Nucleus accumbens (tissue), 56 donors: ENCODE measurements around the gene PLD1.
"Not testable (repeated sequence)": the region's sequence is repeated elsewhere in the genome, so short reads cannot be mapped to it uniquely, and the experiment has no call there.

Source experiments
- DNase-seq, 56 donors: peaks; one replicate each; lab custom pipeline; 2025; lab: John Stamatoyannopoulos, UW

PLD1 gene

DNA sequence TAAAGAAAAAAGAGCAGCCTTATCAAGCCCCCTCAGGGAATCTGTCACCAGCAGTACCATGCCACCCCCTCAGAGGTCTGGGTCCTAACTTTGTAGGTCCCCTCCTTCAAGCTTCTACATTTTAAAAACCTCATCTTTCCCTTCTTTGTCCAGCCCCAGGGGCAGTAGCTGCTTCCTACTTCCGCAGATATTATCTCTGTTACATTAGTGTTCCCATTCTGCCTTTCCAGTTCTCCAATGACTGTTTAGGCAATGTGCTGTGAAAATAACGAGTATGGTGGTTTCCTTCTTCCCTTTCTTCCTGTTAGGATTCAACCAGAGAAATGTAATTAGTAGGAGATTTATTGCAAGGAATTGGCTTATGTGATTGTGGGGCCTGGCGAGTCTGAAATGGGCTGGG is 224.0 kb downstream of the PLD1 start:
- no peak for DNase-seq

DNA sequence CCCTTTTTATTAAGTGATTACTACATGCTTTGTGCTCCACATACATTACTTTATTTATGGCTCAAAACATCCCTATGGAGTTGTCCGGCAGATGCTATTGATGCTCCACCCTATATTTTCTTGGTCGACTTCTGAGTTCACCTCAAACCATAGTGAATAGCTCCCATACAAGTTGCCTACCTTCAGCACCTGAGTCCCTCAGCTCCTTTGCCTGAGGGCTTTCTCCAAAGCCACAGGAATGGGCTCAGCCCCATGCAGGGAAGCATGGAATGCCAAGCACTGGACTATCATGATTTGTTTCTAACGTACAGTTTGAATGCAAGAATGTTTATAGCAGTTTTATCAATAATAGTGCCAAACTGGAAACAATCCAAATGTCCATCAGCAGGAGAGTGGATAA is 225.2 kb downstream of the PLD1 start:
- DNase-seq, result no peak

DNA sequence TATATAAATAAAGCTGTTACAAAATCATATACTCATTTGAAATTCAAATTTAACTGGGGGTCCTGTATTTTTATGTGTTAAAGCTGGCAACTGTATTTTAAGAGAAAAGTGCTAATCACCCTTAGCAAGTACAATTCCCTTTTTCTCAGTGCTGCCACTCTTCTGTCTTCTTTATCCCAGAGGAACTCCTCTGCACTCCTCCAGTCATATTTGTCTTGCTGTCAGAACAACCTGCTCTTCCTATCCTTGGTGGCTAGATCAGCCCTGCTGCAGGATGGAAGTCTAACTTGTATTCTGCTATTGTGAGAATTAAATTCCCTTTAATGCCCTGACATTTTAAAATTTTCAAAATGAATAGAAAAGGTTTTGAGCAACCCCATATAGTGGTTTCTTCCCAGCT is 226.2 kb downstream of the PLD1 start:
- peak in 2 of 56 donors; percentile 5 for DNase-seq

DNA sequence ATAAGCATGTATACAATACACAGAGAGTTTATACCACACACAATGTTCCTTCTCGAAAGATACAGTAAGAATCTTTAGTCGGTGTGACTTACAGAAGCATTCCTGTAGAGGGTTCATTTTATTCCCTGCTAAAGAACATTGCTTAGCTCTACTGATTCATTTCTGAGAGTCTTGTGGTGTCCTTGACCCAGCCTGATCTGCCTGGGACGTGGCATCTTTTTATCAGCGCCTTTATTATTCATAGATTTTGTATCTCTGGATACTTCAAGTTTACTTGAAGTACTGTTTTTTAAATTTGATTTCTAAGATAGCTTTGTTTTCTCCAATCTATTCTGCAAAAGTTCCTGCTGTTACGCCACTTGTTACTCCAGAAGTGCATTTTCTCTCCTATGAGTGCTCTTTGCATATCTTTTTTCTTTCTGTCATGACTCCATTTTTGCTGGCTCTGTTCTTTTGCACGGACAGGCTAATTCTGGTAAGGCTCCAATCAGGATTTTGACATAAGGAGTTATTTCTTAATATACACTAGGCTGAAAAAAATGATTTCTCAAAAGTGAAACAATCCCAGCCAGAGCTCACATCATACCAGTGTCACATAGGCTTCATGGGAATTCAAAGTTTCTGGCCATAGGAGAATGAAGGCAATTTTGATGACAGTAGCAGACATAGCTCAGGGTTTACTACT is 235.6 kb downstream of the PLD1 start:
- DNase-seq, result no peak

DNA sequence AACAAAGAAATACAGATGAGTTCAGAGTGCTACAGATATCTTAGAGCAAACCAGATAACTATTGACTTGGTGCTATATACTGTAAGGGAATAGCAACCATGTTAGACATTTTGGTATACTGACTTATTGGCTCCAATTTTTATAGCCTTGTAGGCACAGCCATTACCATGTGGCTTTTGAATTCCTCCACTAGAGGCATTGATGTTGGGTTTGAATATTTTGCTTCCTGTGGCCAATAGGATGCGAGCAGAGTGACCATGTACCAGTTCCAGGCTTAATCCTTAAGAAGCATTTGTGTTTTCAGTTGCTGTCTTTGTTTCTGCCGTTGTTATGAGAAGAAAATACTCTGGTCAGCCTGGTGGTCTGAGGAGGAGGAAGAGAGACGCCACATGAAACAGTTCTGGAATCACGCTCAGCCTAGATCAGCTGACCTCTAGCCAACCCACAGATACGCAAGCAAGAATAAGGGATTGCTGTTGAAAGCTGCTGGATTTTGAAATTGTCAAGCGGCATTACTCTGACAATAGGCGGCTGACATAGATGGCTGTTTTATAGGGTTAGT is 240.6 kb downstream of the PLD1 start:
- no peak for DNase-seq

DNA sequence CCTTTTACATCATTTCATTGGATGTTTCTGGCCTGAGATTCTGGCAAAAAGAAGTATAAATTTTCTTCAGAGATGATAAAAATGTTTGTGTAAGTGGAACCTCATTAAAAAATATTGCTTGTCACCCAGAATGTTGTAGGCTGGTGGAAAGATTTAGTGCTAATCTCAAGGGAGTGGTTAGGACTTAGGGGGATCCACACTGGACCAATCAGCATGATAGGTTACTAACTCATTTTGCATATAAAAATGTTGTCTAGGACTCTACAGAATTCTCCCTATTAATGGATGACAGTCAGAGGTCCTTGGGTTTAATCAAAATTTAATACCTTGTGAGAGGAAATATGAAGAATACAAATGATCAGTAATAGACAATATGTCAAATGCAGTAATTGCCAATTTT is 241.5 kb downstream of the PLD1 start:
- DNase-seq, result no peak

DNA sequence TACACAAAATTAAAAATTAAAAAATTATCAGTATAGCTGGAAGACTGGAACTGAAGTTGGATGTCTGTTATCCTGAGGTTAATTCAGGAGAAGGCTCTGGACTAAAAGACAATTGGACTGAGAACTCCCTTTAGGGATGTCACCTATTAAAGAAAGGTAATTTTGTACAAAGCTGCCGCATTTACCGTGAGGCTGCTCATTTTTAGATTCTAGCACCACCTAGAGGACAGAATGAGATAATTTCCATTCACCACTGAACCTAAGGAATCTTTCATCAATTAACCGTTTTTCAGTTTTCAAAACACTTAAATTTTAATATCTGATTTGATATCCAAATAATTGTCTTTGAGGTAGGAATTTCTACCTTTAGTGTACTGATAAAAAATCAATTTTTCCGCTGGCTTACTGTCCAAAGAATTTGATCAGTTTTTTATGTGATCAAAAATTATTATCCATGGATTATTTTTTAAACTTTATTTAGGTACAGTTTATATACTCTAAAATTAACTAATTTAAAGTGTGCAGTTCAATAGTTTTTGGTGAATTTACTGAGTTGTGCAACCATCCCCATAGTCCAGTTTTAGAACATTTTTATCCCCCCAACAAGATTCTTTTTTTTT is 243.4 kb downstream of the PLD1 start:
- DNase-seq, result peak in 2 of 56 donors; percentile 2 to 13

DNA sequence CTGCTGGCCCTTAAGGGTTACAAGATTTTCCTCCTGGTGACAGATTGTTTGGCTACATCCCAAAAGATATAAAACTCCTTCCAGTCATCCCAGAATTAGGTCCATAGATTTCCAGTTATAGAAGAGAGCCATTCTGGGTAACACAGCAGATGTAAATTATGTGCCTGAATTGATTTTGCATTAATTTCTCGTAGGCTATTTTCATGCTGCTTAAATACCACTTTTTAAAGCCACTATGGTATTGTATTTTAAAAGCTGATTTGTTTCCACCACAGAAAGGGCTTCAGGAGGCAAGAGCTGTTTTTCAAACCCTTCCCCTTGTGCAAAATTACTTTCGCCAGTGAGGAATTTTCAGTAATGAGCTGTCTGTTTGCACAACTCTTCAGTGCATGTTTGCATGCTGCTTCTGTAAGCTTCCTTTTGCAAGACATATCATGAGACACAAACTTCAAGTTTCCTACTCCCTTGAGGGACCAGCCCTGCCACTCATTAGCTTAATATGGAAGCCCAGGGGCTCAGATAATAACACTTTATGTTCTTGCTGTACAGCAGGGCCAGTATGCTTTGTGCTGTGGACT is 244.7 kb downstream of the PLD1 start:
- DNase-seq, result no peak

DNA sequence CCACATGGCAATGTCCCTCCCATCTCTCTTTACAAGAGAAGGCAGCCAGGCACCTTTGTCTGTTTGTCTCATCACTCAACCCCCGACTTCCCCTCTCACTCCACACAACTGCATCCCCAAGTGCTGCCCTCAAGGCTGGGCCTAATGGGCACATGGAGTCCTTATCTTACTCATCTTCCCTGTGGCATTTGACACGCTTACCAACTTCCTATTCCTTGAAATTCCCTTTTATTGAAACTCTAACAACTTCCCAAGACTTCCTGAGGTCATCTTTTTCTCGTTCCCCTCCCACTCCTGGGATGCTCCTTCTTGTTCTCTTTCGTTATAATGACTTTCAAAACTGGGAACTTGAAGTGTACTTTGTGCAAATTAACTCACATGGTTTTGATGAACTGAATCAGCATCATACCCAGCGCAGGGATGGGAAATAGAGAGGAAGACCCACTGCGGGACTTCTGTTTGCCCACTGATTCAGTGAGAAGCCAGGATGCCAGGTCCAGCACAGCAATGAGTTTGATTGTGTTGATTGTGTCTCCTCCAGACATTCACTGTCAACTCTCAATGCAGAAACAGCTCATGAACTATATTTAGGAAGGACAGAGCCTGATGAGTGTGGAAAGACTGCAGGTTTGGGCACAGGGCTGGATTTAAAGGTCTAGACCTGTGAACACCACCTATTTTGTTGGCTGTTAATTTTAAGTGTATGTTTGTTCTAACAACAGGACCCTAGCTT is 245.4 kb downstream of the PLD1 start:
- DNase-seq, result no peak

DNA sequence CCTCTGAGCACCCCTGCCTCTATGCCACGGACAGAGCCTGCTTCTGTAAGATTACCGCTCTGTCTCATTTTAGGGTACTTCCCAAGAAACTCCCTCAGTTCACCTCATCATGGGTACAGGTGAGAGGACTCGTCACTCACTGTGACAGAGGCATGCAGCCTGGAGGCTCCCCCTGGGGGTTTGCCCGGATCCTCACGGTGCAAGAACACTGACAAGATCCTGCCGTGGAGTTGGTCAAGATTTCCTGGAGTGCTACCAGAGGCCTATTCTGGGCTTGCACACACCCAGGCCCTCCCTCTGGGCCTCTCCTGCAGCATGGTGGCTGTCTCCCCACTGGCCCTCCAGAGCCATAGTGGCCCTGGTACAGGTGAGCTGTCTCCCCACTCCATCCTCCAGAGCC is 247.0 kb downstream of the PLD1 start:
- no peak for DNase-seq

DNA sequence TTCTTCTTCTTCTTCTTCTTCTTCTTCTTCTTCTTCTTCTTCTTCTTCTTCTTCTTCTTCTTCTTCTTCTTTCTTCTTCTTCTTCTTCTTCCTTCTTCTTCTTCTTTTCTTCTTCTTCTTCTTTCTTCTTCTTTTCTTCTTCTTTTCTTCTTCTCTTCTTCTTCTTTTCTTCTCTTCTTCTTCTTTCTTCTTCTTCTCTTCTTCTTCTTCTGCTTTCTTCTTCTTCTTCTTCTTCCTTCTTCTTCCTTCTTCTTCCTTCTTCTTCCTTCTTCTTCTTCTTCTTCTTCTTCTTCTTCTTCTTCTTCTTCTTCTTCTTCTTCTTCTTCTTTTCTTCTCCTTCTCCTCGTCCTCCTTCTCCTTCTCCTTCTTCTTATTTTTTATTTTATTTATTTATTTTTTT is 247.8 kb downstream of the PLD1 start:
- DNase-seq, result not testable (repeated sequence)

DNA sequence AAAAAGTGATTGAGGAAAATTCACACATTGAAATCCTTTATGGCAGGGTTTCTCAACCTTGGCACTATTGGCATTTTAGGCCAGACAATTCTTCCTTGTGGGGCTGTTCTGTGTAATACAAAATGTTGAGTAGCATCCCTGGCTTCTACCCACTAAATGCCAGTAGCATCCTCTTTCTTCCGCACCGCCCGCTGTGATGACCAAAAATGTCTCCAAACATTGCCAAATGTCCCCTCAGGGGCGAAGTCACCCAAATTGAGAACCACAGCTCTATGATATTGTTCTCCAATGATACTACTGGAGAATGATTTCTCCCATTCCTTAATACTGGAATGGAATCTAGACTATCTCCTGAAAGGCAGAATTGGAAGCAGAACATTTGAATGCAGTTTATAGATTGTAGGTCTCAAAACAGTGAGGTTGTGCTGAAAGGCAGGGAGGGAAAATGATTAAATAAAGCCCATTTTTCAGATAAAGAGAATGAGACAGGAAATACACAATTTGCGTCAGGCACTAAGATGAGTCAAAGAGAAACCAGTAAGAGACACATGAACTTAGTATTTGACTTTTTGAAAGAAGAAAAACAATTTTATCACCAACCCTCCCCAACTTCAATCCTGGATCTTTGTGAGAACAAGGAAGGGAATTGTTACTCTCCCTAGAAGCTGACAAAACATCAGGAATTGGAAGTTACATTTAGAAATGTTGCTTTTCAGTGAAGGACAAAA is 248.5 kb downstream of the PLD1 start:
- DNase-seq, result no peak

DNA sequence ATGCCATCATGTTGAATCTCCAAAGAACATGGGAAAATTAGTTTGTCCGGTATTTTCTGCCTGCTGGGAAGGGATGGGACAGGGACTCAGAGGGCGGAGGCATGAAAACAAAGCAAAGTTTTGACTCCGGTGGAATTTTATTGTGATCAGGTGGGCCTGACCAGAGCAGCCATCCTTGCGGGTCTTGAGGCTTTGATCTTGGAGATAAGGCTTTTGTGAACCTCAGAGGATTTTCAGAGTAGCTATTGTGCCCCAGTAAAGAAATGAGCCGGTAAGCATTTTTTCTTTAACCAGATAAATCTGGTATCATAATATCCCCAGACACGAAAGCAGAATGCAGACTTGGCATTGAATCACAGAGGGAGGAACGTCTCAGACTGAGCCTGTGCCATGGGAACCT is 250.7 kb downstream of the PLD1 start:
- DNase-seq, result no peak

DNA sequence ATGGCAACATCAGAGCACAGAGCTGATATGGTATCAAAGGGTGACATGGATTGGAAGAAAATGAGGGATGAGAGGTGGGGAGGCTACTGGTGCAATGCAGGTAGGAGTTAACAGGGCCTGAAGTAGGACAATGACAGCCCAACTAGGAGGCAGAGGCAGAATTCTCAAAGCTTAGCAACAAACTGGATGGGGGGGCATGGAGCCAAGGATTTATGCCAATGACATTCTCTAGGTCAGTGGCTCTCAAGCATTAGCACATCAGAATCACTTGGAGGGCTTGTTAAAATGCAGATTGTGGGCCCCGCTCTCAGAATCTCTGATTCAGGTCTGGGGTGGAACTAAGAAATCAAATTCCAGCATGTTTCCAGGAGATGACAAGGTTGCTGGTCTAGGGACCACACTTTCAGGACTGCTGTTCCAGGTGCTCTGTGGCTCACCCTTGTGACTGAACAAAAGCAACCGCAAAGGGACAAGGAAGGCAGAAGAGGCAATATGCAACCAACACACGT is 252.0 kb downstream of the PLD1 start:
- DNase-seq, result peak in 2 of 56 donors; percentile 11 to 28

DNA sequence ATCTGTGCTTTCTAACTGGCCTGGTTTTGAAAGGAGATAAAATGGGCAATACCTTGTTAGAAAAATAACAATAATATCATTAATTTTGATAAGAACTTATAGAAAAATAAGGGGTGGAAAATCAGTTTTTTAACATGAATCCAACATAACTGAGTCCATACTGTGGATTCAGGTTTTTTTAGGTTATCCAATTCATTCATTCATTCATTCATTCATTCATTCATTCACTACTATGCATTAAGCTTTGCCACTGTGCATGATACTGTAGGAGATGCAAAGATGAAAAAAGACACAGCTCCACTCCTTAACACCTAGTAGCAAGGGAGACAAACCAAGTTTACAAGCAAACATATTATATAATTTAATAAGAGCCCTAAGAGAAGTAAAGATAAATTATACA is 253.1 kb downstream of the PLD1 start:
- no peak for DNase-seq

DNA sequence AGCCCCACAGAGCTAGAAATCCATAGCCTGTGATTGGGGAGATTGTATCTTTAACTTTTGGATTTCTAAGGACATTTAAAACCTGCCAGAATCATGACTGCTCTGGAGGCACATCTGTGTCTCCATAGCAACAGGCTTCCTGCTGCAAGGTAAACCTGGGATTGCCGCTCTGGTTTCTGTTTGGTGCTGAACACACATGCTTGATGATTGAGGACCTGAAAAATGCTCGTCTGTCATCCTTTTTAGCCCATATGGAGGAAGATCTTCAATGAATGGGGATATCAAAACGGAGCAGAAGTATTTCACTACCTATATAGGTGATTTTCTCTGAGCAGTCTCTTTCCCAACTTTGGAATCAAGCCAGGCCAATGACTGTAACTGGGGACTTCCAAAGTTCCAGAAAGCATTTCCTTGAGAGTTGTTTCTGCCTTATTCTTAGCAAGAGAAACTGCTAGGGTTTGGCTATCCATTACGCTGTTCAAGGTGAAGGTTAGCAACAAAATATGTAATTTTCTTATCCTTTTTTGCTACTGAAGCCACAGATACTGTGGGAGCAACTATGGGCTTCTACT is 253.6 kb downstream of the PLD1 start:
- DNase-seq, result peak in 6 of 56 donors; percentile 1 to 32 (median 16)

DNA sequence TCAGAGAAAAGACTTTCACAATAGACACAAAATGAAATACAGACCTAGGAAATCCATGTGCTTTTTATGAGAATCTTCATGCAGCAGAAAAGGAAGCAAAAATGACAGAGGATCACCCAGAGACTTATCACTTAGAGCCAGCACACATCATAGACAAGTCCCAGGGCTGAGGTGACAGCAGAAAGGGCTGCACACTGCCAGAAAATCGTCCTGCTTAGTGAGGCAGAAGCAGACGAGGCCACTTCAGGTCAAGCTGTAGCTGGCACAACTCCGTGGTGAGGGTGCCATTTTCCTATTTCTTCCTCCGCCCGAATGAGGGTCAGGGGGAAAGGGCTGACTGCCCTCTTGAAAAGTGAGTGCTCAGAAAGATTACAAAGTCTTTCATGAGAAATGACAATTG is 254.1 kb downstream of the PLD1 start:
- peak in 4 of 56 donors; percentile 11 to 21 (median 15) for DNase-seq

DNA sequence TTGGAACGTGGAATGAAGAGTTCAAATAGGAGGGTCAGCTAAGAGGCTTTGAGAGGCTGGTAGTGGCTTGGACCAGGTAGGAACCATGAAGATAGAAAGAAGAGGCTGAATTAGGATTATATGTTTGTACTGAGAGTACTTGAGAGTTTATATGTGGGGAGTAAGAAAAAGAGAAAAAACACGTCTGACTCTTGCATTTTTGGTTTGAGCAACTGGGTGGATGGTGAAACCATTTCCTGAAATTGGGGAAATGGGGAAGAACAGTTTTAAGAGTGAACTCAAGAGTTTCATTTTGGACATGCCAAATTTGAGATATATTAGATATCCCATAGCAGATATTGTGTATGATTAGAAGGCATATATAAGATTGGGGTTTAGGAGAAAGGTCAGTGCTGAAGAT is 257.2 kb downstream of the PLD1 start:
- DNase-seq, result no peak

DNA sequence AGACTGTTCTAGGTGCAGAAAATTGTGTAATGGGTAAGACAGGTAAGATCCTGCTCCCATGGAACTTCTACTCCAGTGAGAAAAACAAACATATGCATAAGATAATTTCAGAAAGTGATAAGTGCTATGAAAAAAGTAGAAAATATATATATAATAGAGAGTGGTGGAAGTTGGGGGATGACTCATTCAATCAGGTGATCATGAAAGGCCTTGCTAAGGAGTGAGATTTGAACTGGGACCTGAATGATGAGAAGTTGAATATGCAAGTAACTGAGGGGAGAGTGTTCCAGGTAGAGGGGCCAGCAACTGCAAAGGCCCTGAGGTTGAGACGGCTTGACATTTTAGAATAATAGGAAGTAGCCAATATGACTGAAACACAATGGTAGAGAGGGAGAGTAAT is 257.8 kb downstream of the PLD1 start:
- no peak for DNase-seq

DNA sequence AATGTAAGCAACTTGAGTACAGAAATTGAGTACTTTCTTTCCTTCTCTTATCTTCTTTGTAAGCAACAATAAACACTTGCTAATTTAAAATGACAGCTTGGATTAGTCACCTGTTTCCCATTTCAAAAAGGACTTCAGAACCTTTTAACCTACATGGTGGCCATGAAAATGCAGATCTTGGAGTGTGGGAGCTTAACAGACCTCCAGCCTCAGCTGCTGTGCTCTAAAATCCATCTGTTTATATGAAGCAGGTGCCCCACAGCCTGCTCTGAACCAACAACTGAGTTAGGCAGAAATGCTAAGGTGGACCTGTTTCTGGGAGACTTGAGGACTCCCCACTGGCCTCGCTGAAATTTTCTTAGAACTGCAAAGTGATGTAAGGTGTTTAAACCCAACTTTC is 259.0 kb downstream of the PLD1 start:
- DNase-seq, result no peak
